T47D (cell line): Measurements from ENCODE around the gene PTPRE.

Experiments
- DNase-seq, 2 experiments: peaks; one replicate each; pipeline versions ENCODE4 v3.0.0 to v3.0.0-alpha.2; 2011 to 2012; ENCODE audit warnings: low read depth in 1 of 2, low spot score in 1 of 2
- JUND ChIP-seq: IDR thresholded peaks from 2 replicates; pipeline ENCODE4 v1.6.1; 2012; ENCODE audit warnings: low read depth
- in situ Hi-C: cut with HindIII; loops from 2 replicates; pipeline ENCODE4 v1.10.0; 2016; ENCODE audit warnings: low sequenced_read_pairs, low pct_unique_long_range_greater_than_20kb

The PTPRE gene

GRCh38 chr10:127915324-127915723, 8.4 kb downstream of the PTPRE start:
- no peak for TF ChIP-seq JUND
- no peak for DNase-seq
- in situ Hi-C loops, result no loop called here

- in situ Hi-C loops, result no loop called here
- TF ChIP-seq JUND, result no peak
- DNase-seq, result no peak
These were observed 9.9 kb downstream of the PTPRE start for GRCh38 chr10:127916826-127917225.

GRCh38 chr10:127918572-127918971, 11.7 kb downstream of the PTPRE start:
- no peak for TF ChIP-seq JUND
- DNase-seq, result no peak
- in situ Hi-C loops, result no loop called here

GRCh38 chr10:127919418-127920271, 12.7 kb downstream of the PTPRE start:
- no peak for DNase-seq
- TF ChIP-seq JUND, result no peak
- in situ Hi-C loops, result no loop called here

GRCh38 chr10:127920306-127921074, 13.6 kb downstream of the PTPRE start:
- in situ Hi-C loops, result no loop called here
- no peak for DNase-seq
- TF ChIP-seq JUND, result no peak

- in situ Hi-C loops, result no loop called here
- no peak for TF ChIP-seq JUND
- DNase-seq, result no peak
These were observed 14.3 kb downstream of the PTPRE start for GRCh38 chr10:127921075-127921752.

- in situ Hi-C loops, result no loop called here
- TF ChIP-seq JUND, result no peak
These were observed 14.8 kb downstream of the PTPRE start for GRCh38 chr10:127921753-127922145.

GRCh38 chr10:127922206-127922605, 15.3 kb downstream of the PTPRE start:
- in situ Hi-C loops, result no loop called here
- TF ChIP-seq JUND, result no peak
- DNase-seq, result no peak

More at GRCh38 chr10:127921753-127922145, 14.8 kb downstream of the PTPRE start:
- no peak for DNase-seq

- no peak for DNase-seq
- no peak for TF ChIP-seq JUND
These were observed 15.9 kb downstream of the PTPRE start for GRCh38 chr10:127922675-127923366.

GRCh38 chr10:127923646-127924045, 16.7 kb downstream of the PTPRE start:
- no peak for TF ChIP-seq JUND
- DNase-seq, result no peak
- in situ Hi-C loops, result no loop called here

More at GRCh38 chr10:127922675-127923366, 15.9 kb downstream of the PTPRE start:
- in situ Hi-C loops, result no loop called here

GRCh38 chr10:127925471-127926207, 18.7 kb downstream of the PTPRE start:
- DNase-seq, result no peak
- no peak for TF ChIP-seq JUND
- in situ Hi-C loops, result no loop called here
